Smooth muscle cell of the coronary artery (primary cell): ENCODE results near the gene MET. TPM values are rescaled to one million over a fixed set of nuclear protein-coding genes. Genes with fewer than 3 reads are reported as not detected.

ENCODE experiments used
- total RNA-seq: library from RNA; depleted of rRNA; stranded (reverse); fragments of >200 nt; gene quantifications from 2 replicates; pipeline ENCODE4 v1.2.3, GENCODE V29; 2014; ENCODE audit warnings: low replicate concordance

Gene MET
- 1.9 and 16.9 TPM in 2 replicates for total RNA-seq

DNA sequence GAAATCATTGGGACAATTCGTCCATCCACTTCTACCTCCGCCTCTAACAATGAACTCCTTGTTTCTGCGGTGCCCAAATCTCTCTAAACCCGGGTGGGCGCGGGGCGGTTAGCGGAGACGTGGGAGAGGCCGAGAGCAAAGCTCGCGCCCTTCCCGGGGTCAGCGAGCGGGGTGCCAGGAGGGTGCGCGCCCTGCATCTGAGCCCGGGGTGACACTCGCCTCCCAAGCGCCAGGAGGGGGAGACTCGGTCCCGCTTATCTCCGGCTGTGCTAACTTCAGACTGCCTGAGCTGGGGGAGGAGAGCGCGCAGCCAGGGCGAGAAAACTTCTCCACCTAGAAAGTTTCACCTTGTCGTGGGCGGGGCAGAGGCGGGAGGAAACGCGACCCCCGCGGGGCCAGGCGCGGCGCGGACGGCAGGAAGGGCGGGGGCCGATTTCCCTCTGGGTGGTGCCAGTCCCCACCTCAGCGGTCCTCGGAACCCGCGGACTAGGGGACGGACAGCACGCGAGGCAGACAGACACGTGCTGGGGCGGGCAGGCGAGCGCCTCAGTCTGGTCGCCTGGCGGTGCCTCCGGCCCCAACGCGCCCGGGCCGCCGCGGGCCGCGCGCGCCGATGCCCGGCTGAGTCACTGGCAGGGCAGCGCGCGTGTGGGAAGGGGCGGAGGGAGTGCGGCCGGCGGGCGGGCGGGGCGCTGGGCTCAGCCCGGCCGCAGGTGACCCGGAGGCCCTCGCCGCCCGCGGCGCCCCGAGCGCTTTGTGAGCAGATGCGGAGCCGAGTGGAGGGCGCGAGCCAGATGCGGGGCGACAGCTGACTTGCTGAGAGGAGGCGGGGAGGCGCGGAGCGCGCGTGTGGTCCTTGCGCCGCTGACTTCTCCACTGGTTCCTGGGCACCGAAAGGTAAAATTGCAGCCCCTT is at the start of gene MET:
Gene MET (plus strand): TSS at position 516 of the 915 bp plus-strand sequence. CDS start 26,889 bp downstream, outside the sequence.

Other genes starting within 250 kb of the MET start
- gene CAV2, start 172.5 kb upstream of the MET start, total RNA-seq: 74.7 and 86.3 TPM in 2 replicates
- gene CAV1, start 147.2 kb upstream of the MET start, total RNA-seq: 153 and 811 TPM in 2 replicates
- gene CAPZA2, start 190.4 kb downstream of the MET start, total RNA-seq: 61.4 and 107 TPM in 2 replicates